ENCODE data around the gene ROS1.

ROS1 gene

DNA sequence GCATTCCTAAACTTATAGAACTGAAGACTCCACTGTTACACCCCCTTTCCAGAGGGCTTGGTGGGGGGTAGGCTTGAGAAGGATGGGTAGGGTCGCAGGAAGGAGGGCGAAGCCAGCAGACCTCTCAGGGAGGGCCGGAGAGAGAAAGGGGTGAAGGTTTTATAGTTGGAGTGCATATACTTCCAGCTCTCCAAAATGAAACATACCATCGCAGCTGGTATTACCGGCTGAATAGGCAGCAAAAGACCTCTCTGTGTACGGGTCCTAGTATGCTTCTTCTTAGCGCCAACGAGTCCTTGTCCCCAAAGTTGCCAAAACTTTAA lies 161.4 kb downstream of the ROS1 start:
- TF ChIP-seq FOXP2 (optimal IDR thresholded peaks at IDR 0.05; ENCODE audit: borderline replicate concordance, extremely low read depth, extremely low read length, insufficient read depth) (no peak), POLR2AphosphoS5 (IDR thresholded peaks at IDR 0.05; ENCODE audit: low read depth, low read length) (no peak), TAF1 (IDR thresholded peaks at IDR 0.05; ENCODE audit: borderline replicate concordance, insufficient read depth, low read length) (no peak), SIN3A (IDR thresholded peaks at IDR 0.05; ENCODE audit: borderline replicate concordance, insufficient read depth, low read length) (no peak)
- TF ChIP-seq, protein P1, sequence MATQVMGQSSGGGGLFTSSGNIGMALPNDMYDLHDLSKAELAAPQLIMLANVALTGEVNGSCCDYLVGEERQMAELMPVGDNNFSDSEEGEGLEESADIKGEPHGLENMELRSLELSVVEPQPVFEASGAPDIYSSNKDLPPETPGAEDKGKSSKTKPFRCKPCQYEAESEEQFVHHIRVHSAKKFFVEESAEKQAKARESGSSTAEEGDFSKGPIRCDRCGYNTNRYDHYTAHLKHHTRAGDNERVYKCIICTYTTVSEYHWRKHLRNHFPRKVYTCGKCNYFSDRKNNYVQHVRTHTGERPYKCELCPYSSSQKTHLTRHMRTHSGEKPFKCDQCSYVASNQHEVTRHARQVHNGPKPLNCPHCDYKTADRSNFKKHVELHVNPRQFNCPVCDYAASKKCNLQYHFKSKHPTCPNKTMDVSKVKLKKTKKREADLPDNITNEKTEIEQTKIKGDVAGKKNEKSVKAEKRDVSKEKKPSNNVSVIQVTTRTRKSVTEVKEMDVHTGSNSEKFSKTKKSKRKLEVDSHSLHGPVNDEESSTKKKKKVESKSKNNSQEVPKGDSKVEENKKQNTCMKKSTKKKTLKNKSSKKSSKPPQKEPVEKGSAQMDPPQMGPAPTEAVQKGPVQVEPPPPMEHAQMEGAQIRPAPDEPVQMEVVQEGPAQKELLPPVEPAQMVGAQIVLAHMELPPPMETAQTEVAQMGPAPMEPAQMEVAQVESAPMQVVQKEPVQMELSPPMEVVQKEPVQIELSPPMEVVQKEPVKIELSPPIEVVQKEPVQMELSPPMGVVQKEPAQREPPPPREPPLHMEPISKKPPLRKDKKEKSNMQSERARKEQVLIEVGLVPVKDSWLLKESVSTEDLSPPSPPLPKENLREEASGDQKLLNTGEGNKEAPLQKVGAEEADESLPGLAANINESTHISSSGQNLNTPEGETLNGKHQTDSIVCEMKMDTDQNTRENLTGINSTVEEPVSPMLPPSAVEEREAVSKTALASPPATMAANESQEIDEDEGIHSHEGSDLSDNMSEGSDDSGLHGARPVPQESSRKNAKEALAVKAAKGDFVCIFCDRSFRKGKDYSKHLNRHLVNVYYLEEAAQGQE (IDR thresholded peaks at IDR 0.05; ENCODE audit: insufficient read depth in 1 of 2, low read depth in 2 of 2, low read length in 2 of 2): no peak

DNA sequence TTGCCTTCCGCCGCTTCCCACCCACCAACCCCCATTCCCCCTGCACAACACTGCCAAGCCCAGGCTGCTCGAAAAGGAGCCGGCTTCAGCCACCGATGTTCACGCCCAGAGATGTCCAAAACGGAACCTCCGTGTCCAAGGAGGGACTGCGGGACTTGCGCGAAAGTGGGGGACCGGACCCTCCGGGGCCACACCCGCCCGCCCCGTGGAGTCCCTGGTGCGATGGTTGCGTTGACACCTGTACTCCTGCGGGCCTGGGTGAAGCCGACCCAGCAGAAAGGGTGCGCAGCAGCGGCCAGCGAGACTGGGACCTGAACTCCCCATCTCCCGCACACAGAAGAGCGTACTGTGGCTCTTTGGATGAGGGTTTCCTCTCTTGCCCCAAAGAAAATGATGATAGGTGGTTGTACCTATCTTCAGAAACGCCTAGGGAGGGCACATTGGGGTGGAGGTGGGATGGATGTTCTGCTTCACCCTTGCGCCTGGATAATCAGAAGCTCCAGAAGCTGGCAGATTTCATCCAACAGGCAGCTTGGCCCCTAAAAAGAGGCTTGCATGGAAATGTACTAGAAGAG lies 162.3 kb downstream of the ROS1 start:
- TF ChIP-seq FOXP2 (optimal IDR thresholded peaks at IDR 0.05; ENCODE audit: borderline replicate concordance, extremely low read depth, extremely low read length, insufficient read depth) (no peak), SIN3A (IDR thresholded peaks at IDR 0.05; ENCODE audit: borderline replicate concordance, insufficient read depth, low read length) (no peak), TAF1 (IDR thresholded peaks at IDR 0.05; ENCODE audit: borderline replicate concordance, insufficient read depth, low read length) (no peak), POLR2AphosphoS5 (IDR thresholded peaks at IDR 0.05; ENCODE audit: low read depth, low read length) (no peak)

- TF ChIP-seq SIN3A (IDR thresholded peaks at IDR 0.05; ENCODE audit: borderline replicate concordance, insufficient read depth, low read length): no peak
- TF ChIP-seq FOXP2 (optimal IDR thresholded peaks at IDR 0.05; ENCODE audit: borderline replicate concordance, extremely low read depth, extremely low read length, insufficient read depth): no peak
- TF ChIP-seq POLR2AphosphoS5 (IDR thresholded peaks at IDR 0.05; ENCODE audit: low read depth, low read length): no peak
- no peak for TF ChIP-seq TAF1 (IDR thresholded peaks at IDR 0.05; ENCODE audit: borderline replicate concordance, insufficient read depth, low read length)
- TF ChIP-seq, protein P1 (IDR thresholded peaks at IDR 0.05; ENCODE audit: insufficient read depth in 1 of 2, low read depth in 2 of 2, low read length in 2 of 2): no peak
Observed at GRCh38 chr6:117262799-117263198, 162.9 kb downstream of the ROS1 start.

GRCh38 chr6:117253785-117254184 lies 172.0 kb downstream of the ROS1 start:
- TF ChIP-seq FOXP2 (optimal IDR thresholded peaks at IDR 0.05; ENCODE audit: borderline replicate concordance, extremely low read depth, extremely low read length, insufficient read depth) (no peak), TAF1 (IDR thresholded peaks at IDR 0.05; ENCODE audit: borderline replicate concordance, insufficient read depth, low read length) (no peak)

Measured in PFSK-1 (cell line).